Vagina (tissue), 2 donors: ENCODE measurements around the gene ERCC4. TPM values are rescaled to one million over a fixed set of nuclear protein-coding genes. Genes with fewer than 3 reads are reported as not detected.
A peak's percentile ranks its signal among the peaks of the same experiment; 100 is the strongest.

Experiments
- DNase-seq, 2 donors: peaks; one replicate each; pipeline ENCODE4 v3.0.0-alpha.2; 2017; ENCODE audit errors: extremely low spot score in 2 of 2
- H3K27ac ChIP-seq: fragments of 200-600 bp; sonication (generic); one replicate; pipeline ENCODE4 v1.5.1; 2019
- H3K27me3 ChIP-seq: fragments of 200-600 bp; sonication (generic); one replicate; pipeline ENCODE4 v1.5.1; 2019
- H3K36me3 ChIP-seq, 2 donors: fragments of 200-600 bp; sonication (generic); one replicate each; pipeline ENCODE4 v1.5.1; 2017 to 2019
- H3K4me1 ChIP-seq: fragments of 200-600 bp; sonication (generic); one replicate; pipeline ENCODE4 v1.5.1; 2019
- H3K4me3 ChIP-seq, 2 donors: fragments of 200-600 bp; sonication (generic); 1 replicate in 1 of 2; 2 replicates in 1 of 2; pipeline ENCODE4 v1.5.1; 2016 to 2019
- H3K9me3 ChIP-seq: fragments of 200-600 bp; sonication (generic); one replicate; pipeline ENCODE4 v1.5.1; 2019
- CTCF ChIP-seq, 3 experiments: fragments of 450-650 bp in 2 of 3; fragments of 200-600 bp in 1 of 3; sonication (generic) in 1 of 3; IDR thresholded peaks; one replicate each; pipeline ENCODE4 v1.5.1; 2017 to 2019; ENCODE audit warnings: antibody characterized with exemption in 3 of 3, mild to moderate bottlenecking in 2 of 3, moderate library complexity in 2 of 3
- POLR2A ChIP-seq, 2 donors: fragments of 450-650 bp; IDR thresholded peaks; one replicate each; pipeline ENCODE4 v1.6.1; 2017; ENCODE audit warnings: antibody characterized with exemption in 2 of 2, mild to moderate bottlenecking in 2 of 2, moderate library complexity in 2 of 2
- POLR2AphosphoS5 ChIP-seq, 2 donors: sonication (generic); formaldehyde crosslinking; IDR thresholded peaks; one replicate each; pipeline ENCODE4 v1.9.0; 2017; ENCODE audit warnings: antibody characterized with exemption in 2 of 2, mild to moderate bottlenecking in 2 of 2, low read depth in 1 of 2; ENCODE audit not compliant: insufficient read depth in 1 of 2
- intact Hi-C: fragments of 100-400 bp; cut with DNase I; formaldehyde crosslinking; loops from one replicate; pipeline ENCODE4 v1.15.1; 2023
- total RNA-seq: library from RNA; depleted of rRNA; stranded (reverse); fragments of >200 nt; gene quantifications from one replicate; pipeline ENCODE4 v1.2.3, GENCODE V29; 2016

The ERCC4 gene
- total RNA-seq, 1 donor from 2014 or later, result 8.6 TPM

GRCh38 chr16:13915033-13915635, 4.8 kb upstream of the ERCC4 start:
- H3K9me3 ChIP-seq, result no peaks in the 10 kb centered on the region
- no peak overlapping the region for H3K4me3 ChIP-seq
- no peaks in the 10 kb centered on the region for H3K27me3 ChIP-seq
- peaks cover 10% of the 10 kb centered on the region for H3K4me1 ChIP-seq
- no peaks in the 10 kb centered on the region for H3K36me3 ChIP-seq
- intact Hi-C loops, result no loop called here
- no peak for DNase-seq
- TF ChIP-seq POLR2A (IDR thresholded peaks at IDR 0.05), result no peak
- no peak for TF ChIP-seq CTCF (IDR thresholded peaks at IDR 0.05)
- TF ChIP-seq POLR2AphosphoS5 (IDR thresholded peaks at IDR 0.05; ENCODE audit: insufficient read depth in 1 of 2, low read depth in 1 of 2), result no peak
- no peak overlapping the region for H3K27ac ChIP-seq

- H3K27me3 ChIP-seq, result no peaks in the 10 kb centered on the region
- no peaks in the 10 kb centered on the region for H3K36me3 ChIP-seq
- DNase-seq, result no peak
- H3K4me1 ChIP-seq, result peaks cover 23% of the 10 kb centered on the region
- intact Hi-C loops, result no loop called here
- H3K9me3 ChIP-seq, result no peaks in the 10 kb centered on the region
- no peak for TF ChIP-seq POLR2A (IDR thresholded peaks at IDR 0.05)
- TF ChIP-seq CTCF (IDR thresholded peaks at IDR 0.05), result no peak
- no peak for TF ChIP-seq POLR2AphosphoS5 (IDR thresholded peaks at IDR 0.05; ENCODE audit: insufficient read depth in 1 of 2, low read depth in 1 of 2)
- H3K27ac ChIP-seq, result peak overlapping the region; percentile 73
- H3K4me3 ChIP-seq, result peak overlapping the region; percentile 16 to 87
These were observed 648 bp upstream of the ERCC4 start for GRCh38 chr16:13919330-13919682.

- DNase-seq, result no peak
- TF ChIP-seq POLR2AphosphoS5 (IDR thresholded peaks at IDR 0.05; ENCODE audit: insufficient read depth in 1 of 2, low read depth in 1 of 2) (no peak), CTCF (IDR thresholded peaks at IDR 0.05) (no peak), POLR2A (IDR thresholded peaks at IDR 0.05) (no peak)
- peak overlapping the region; percentile 87 to 90 for H3K4me3 ChIP-seq
- peaks cover 0 to 5% of the 10 kb centered on the region in 2 donors for H3K36me3 ChIP-seq
- H3K27me3 ChIP-seq, result no peaks in the 10 kb centered on the region
- H3K9me3 ChIP-seq, result no peaks in the 10 kb centered on the region
- H3K4me1 ChIP-seq, result peaks cover 23% of the 10 kb centered on the region
- intact Hi-C loops, result no loop called here
- peak overlapping the region; percentile 78 for H3K27ac ChIP-seq
These were observed 510 bp downstream of the ERCC4 start for GRCh38 chr16:13920510-13920818.

GRCh38 chr16:13921328-13921727, 1.4 kb downstream of the ERCC4 start:
- Histone ChIP-seq H3K4me3 (no peak overlapping the region), H3K4me1 (peaks cover 23% of the 10 kb centered on the region), H3K27me3 (no peaks in the 10 kb centered on the region), H3K9me3 (no peaks in the 10 kb centered on the region), H3K27ac (no peak overlapping the region), H3K36me3 (peaks cover 0 to 14% of the 10 kb centered on the region in 2 donors)
- no peak for DNase-seq
- no peak for TF ChIP-seq POLR2A (IDR thresholded peaks at IDR 0.05)
- TF ChIP-seq POLR2AphosphoS5 (IDR thresholded peaks at IDR 0.05; ENCODE audit: insufficient read depth in 1 of 2, low read depth in 1 of 2), result no peak
- no peak for TF ChIP-seq CTCF (IDR thresholded peaks at IDR 0.05)
- intact Hi-C loops, result no loop called here

GRCh38 chr16:13923703-13924298, 3.8 kb downstream of the ERCC4 start:
- H3K36me3 ChIP-seq, result peaks cover 0 to 18% of the 10 kb centered on the region in 2 donors
- intact Hi-C loops, result no loop called here
- TF ChIP-seq POLR2A (IDR thresholded peaks at IDR 0.05) (no peak), POLR2AphosphoS5 (IDR thresholded peaks at IDR 0.05; ENCODE audit: insufficient read depth in 1 of 2, low read depth in 1 of 2) (peak in 1 of 2 donors; percentile 36), CTCF (IDR thresholded peaks at IDR 0.05) (peak in 2 of 3 experiments; percentile 38 to 76)
- no peak overlapping the region for H3K27ac ChIP-seq
- no peak for DNase-seq
- peaks cover 23% of the 10 kb centered on the region for H3K4me1 ChIP-seq
- no peak overlapping the region for H3K4me3 ChIP-seq
- H3K9me3 ChIP-seq, result no peaks in the 10 kb centered on the region
- no peaks in the 10 kb centered on the region for H3K27me3 ChIP-seq
